ENCODE results near the gene VPS13A. TPM values are rescaled to one million over a fixed set of nuclear protein-coding genes. Genes with fewer than 3 reads are reported as not detected.

VPS13A gene
- total and polyA plus RNA-seq, 9 of the 15 experiments (the other 6 are each of a cell fraction or from before 2014, with no cell fraction given), result 5.6 to 29.9 (median 14.7) TPM

DNA sequence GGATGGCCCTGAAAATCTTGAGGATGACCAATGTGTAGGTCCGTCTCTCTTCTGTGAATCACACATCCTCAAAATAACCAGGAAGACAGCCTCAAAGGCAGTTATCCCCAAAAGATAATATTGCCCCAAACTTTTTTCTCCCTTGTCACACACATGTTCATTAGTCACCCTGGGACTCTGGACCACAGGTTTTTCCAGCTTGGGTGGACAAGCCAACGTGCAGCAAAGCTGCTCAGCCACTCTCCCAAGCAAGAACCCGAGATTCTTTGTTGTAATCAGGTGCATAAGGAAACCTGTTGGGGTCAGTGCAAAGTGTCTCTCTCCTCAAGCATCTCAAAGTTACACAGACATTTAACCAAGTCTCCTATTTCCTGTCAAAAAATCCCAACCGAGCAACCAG lies 274.2 kb downstream of the VPS13A start:
- FAIRE-seq, result no peak

More for the DNA sequence above, 274.2 kb downstream of the VPS13A start:
- no peak overlapping the region for H3K4me2 ChIP-seq (ENCODE audit: insufficient read depth, low read length)
- in situ Hi-C loops (cut with MboI), result no loop called here
- BruUV-seq (replicated peaks), result no TSS peak
- no peaks in the 10 kb centered on the region for H3K36me3 ChIP-seq (ENCODE audit: control insufficient read depth, insufficient read depth, low read length)
- WGBS (ENCODE audit: insufficient coverage, low coverage, missing lambda C conversion rate), result 0% methylated on average over 4 of the region's 4 CpGs
- no peak for ATAC-seq
- H3K9me3 ChIP-seq (replicated peaks; ENCODE audit: control insufficient read depth, insufficient read depth, low read depth, low read length), result no peaks in the 10 kb centered on the region
- TF ChIP-seq TEAD4 (IDR thresholded peaks at IDR 0.05; ENCODE audit: low read length), result no peak
- TF ChIP-seq TEAD4 (CRISPR knock-in tag; IDR thresholded peaks at IDR 0.05; ENCODE audit: borderline replicate concordance), result no peak
- no peak for TF ChIP-seq KLF6 (CRISPR knock-in tag; IDR thresholded peaks at IDR 0.05; ENCODE audit: borderline replicate concordance)
- TF ChIP-seq ZNF699 (CRISPR knock-in tag; IDR thresholded peaks at IDR 0.05; ENCODE audit: insufficient replicate concordance), result no peak
- TF ChIP-seq, protein P1, sequence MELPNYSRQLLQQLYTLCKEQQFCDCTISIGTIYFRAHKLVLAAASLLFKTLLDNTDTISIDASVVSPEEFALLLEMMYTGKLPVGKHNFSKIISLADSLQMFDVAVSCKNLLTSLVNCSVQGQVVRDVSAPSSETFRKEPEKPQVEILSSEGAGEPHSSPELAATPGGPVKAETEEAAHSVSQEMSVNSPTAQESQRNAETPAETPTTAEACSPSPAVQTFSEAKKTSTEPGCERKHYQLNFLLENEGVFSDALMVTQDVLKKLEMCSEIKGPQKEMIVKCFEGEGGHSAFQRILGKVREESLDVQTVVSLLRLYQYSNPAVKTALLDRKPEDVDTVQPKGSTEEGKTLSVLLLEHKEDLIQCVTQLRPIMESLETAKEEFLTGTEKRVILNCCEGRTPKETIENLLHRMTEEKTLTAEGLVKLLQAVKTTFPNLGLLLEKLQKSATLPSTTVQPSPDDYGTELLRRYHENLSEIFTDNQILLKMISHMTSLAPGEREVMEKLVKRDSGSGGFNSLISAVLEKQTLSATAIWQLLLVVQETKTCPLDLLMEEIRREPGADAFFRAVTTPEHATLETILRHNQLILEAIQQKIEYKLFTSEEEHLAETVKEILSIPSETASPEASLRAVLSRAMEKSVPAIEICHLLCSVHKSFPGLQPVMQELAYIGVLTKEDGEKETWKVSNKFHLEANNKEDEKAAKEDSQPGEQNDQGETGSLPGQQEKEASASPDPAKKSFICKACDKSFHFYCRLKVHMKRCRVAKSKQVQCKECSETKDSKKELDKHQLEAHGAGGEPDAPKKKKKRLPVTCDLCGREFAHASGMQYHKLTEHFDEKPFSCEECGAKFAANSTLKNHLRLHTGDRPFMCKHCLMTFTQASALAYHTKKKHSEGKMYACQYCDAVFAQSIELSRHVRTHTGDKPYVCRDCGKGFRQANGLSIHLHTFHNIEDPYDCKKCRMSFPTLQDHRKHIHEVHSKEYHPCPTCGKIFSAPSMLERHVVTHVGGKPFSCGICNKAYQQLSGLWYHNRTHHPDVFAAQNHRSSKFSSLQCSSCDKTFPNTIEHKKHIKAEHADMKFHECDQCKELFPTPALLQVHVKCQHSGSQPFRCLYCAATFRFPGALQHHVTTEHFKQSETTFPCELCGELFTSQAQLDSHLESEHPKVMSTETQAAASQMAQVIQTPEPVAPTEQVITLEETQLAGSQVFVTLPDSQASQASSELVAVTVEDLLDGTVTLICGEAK (IDR thresholded peaks at IDR 0.05), result no peak
- TF ChIP-seq, protein P1 (CRISPR knock-in tag; IDR thresholded peaks at IDR 0.05), result no peak
- no peak for TF ChIP-seq HCFC1 (IDR thresholded peaks at IDR 0.05; ENCODE audit: low read depth, low read length)
- TF ChIP-seq HSF4 (CRISPR knock-in tag; IDR thresholded peaks at IDR 0.05; ENCODE audit: borderline replicate concordance), result no peak
- no peak for TF ChIP-seq ZNF551 (CRISPR knock-in tag; IDR thresholded peaks at IDR 0.05)
- TF ChIP-seq ZNF778 (CRISPR knock-in tag; IDR thresholded peaks at IDR 0.05), result no peak
- intact Hi-C loops (cut with micrococcal nuclease), result loop anchor here (10.0 kb wide), 1 partner anchor 287 kb away; no protein-coding TSS in a partner anchor
- H3K4me1 ChIP-seq (replicated peaks in 1 of 2; ENCODE audit: control insufficient read depth in 2 of 2, insufficient read depth in 2 of 2, low read length in 2 of 2), result no peaks in the 10 kb centered on the region
- ChIA-PET POLR2A (interaction anchor here (0.7 kb wide), 1 partner anchor 776 kb away, joined by 3 read pairs; no protein-coding TSS in a partner anchor), CTCF (ENCODE audit: low intra/inter-chr PET ratio) (no interaction called here)
- H3K4me3 ChIP-seq, result no peak overlapping the region
- DNase-seq (ENCODE audit: extremely low read depth in 1 of 4, low spot score in 3 of 4), result no peak
- no peak overlapping the region for H3K9ac ChIP-seq (ENCODE audit: insufficient read depth in 1 of 2, low read depth in 2 of 2, low read length in 2 of 2)
- H3K27ac ChIP-seq (ENCODE audit: extremely low read depth, low read depth, low read length), result no peak overlapping the region
- no peaks in the 10 kb centered on the region for H3K79me2 ChIP-seq (ENCODE audit: control insufficient read depth, insufficient read depth, low read length)
- H4K20me1 ChIP-seq (replicated peaks; ENCODE audit: control insufficient read depth, insufficient read depth, low read length), result no peaks in the 10 kb centered on the region
- peaks cover 2 to 10% of the 10 kb centered on the region in 2 experiments; a peak in 3 of 5 replicates for H3K27me3 ChIP-seq (ENCODE audit: control insufficient read depth in 2 of 2, insufficient read depth in 2 of 2, low read length in 2 of 2)
- H2AFZ ChIP-seq (ENCODE audit: low read depth, low read length), result no peak overlapping the region
- H3K9me1 ChIP-seq (ENCODE audit: control insufficient read depth, insufficient read depth, low read length), result no peaks in the 10 kb centered on the region

Data from K562 (cell line).